ENCODE results near the gene TSGA10IP.
A peak's percentile ranks its signal among the peaks of the same experiment; 100 is the strongest.

Gene TSGA10IP

GRCh38 chr11:65968600-65969482 lies 23.6 kb downstream of the TSGA10IP start:
- Mint-ChIP-seq H3K4me3 (no peak overlapping the region), H3K27ac (peak overlapping the region; percentile 46), H3K27me3 (ENCODE audit: low read depth, poor library complexity) (peaks cover 5% of the 10 kb centered on the region), H3K9me3 (no peaks in the 10 kb centered on the region), H3K36me3 (ENCODE audit: low read depth) (peaks cover 63% of the 10 kb centered on the region), H3K4me1 (peaks cover 21% of the 10 kb centered on the region)
- DNase-seq = no peak
- no peak for TF ChIP-seq CTCF (IDR thresholded peaks at IDR 0.05)

GRCh38 chr11:65972116-65972515 lies 26.8 kb downstream of the TSGA10IP start:
- no peak for TF ChIP-seq CTCF (IDR thresholded peaks at IDR 0.05)
- Mint-ChIP-seq H3K27ac (peak overlapping the region; percentile 53), H3K27me3 (ENCODE audit: low read depth, poor library complexity) (peaks cover 5% of the 10 kb centered on the region), H3K9me3 (no peaks in the 10 kb centered on the region), H3K4me1 (peaks cover 17% of the 10 kb centered on the region), H3K4me3 (no peak overlapping the region), H3K36me3 (ENCODE audit: low read depth) (peaks cover 58% of the 10 kb centered on the region)
- DNase-seq = no peak

- Mint-ChIP-seq H3K4me3 (no peak overlapping the region), H3K27me3 (ENCODE audit: low read depth, poor library complexity) (peaks cover 5% of the 10 kb centered on the region), H3K9me3 (no peaks in the 10 kb centered on the region), H3K4me1 (peaks cover 14% of the 10 kb centered on the region), H3K27ac (no peak overlapping the region), H3K36me3 (ENCODE audit: low read depth) (peaks cover 50% of the 10 kb centered on the region)
- no peak for TF ChIP-seq CTCF (IDR thresholded peaks at IDR 0.05)
- DNase-seq = no peak
Measured at GRCh38 chr11:65973439-65974110, 28.3 kb downstream of the TSGA10IP start.

- H3K4me3 Mint-ChIP-seq = no peak overlapping the region
Measured at GRCh38 chr11:65975771-65976170, 30.5 kb downstream of the TSGA10IP start.

More at GRCh38 chr11:65975771-65976170, 30.5 kb downstream of the TSGA10IP start:
- Mint-ChIP-seq H3K9me3 (no peaks in the 10 kb centered on the region), H3K27me3 (ENCODE audit: low read depth, poor library complexity) (peaks cover 5% of the 10 kb centered on the region), H3K36me3 (ENCODE audit: low read depth) (peaks cover 48% of the 10 kb centered on the region), H3K27ac (no peak overlapping the region), H3K4me1 (no peaks in the 10 kb centered on the region)
- TF ChIP-seq CTCF (IDR thresholded peaks at IDR 0.05) = no peak
- DNase-seq = no peak

Measured in nephron progenitor cell (in vitro differentiated cells).